ENCODE data around the gene SYDE2. TPM values are rescaled to one million over a fixed set of nuclear protein-coding genes. Genes with fewer than 3 reads are reported as not detected.

The SYDE2 gene
- total RNA-seq, 1 donor: 10.7 TPM

GRCh38 chr1:85225624-85226380 is 25.0 kb upstream of the SYDE2 start:
- H3K27me3 ChIP-seq (ENCODE audit: insufficient read depth, low read length): no peaks in the 10 kb centered on the region
- H3K4me1 ChIP-seq (ENCODE audit: insufficient read depth, low read length): no peaks in the 10 kb centered on the region
- no peaks in the 10 kb centered on the region for H3K9me3 ChIP-seq (ENCODE audit: low read depth, low read length)
- H3K4me3 ChIP-seq (ENCODE audit: low read length): no peak overlapping the region

- Histone ChIP-seq H3K27me3 (ENCODE audit: insufficient read depth, low read length) (no peaks in the 10 kb centered on the region), H3K4me1 (ENCODE audit: insufficient read depth, low read length) (no peaks in the 10 kb centered on the region), H3K9me3 (ENCODE audit: low read depth, low read length) (no peaks in the 10 kb centered on the region), H3K4me3 (ENCODE audit: low read length) (no peak overlapping the region)
Observed at GRCh38 chr1:85224734-85225623, 24.2 kb upstream of the SYDE2 start.

- no peak overlapping the region for H3K4me3 ChIP-seq (ENCODE audit: low read length)
- H3K9me3 ChIP-seq (ENCODE audit: low read depth, low read length): no peaks in the 10 kb centered on the region
- H3K4me1 ChIP-seq (ENCODE audit: insufficient read depth, low read length): no peaks in the 10 kb centered on the region
- H3K27me3 ChIP-seq (ENCODE audit: insufficient read depth, low read length): no peaks in the 10 kb centered on the region
Observed at GRCh38 chr1:85224295-85224694, 23.5 kb upstream of the SYDE2 start.

GRCh38 chr1:85223334-85223733 is 22.5 kb upstream of the SYDE2 start:
- no peaks in the 10 kb centered on the region for H3K27me3 ChIP-seq (ENCODE audit: insufficient read depth, low read length)
- H3K9me3 ChIP-seq (ENCODE audit: low read depth, low read length): no peaks in the 10 kb centered on the region
- H3K4me1 ChIP-seq (ENCODE audit: insufficient read depth, low read length): no peaks in the 10 kb centered on the region
- H3K4me3 ChIP-seq (ENCODE audit: low read length): no peak overlapping the region

GRCh38 chr1:85220756-85221201 is 20.0 kb upstream of the SYDE2 start:
- Histone ChIP-seq H3K4me3 (ENCODE audit: low read length) (no peak overlapping the region), H3K9me3 (ENCODE audit: low read depth, low read length) (no peaks in the 10 kb centered on the region), H3K27me3 (ENCODE audit: insufficient read depth, low read length) (no peaks in the 10 kb centered on the region), H3K4me1 (ENCODE audit: insufficient read depth, low read length) (no peaks in the 10 kb centered on the region)

GRCh38 chr1:85219853-85220610 is 19.2 kb upstream of the SYDE2 start:
- no peaks in the 10 kb centered on the region for H3K9me3 ChIP-seq (ENCODE audit: low read depth, low read length)
- no peak overlapping the region for H3K4me3 ChIP-seq (ENCODE audit: low read length)
- no peaks in the 10 kb centered on the region for H3K27me3 ChIP-seq (ENCODE audit: insufficient read depth, low read length)
- H3K4me1 ChIP-seq (ENCODE audit: insufficient read depth, low read length): no peaks in the 10 kb centered on the region

- Histone ChIP-seq H3K9me3 (ENCODE audit: low read depth, low read length) (no peaks in the 10 kb centered on the region), H3K4me3 (ENCODE audit: low read length) (no peak overlapping the region), H3K27me3 (ENCODE audit: insufficient read depth, low read length) (peaks cover 3% of the 10 kb centered on the region), H3K4me1 (ENCODE audit: insufficient read depth, low read length) (no peaks in the 10 kb centered on the region)
Observed at GRCh38 chr1:85216697-85217096, 15.9 kb upstream of the SYDE2 start.

GRCh38 chr1:85214654-85215053 is 13.8 kb upstream of the SYDE2 start:
- Histone ChIP-seq H3K4me3 (ENCODE audit: low read length) (no peak overlapping the region), H3K4me1 (ENCODE audit: insufficient read depth, low read length) (no peaks in the 10 kb centered on the region), H3K9me3 (ENCODE audit: low read depth, low read length) (no peaks in the 10 kb centered on the region), H3K27me3 (ENCODE audit: insufficient read depth, low read length) (peaks cover 6% of the 10 kb centered on the region)

- Histone ChIP-seq H3K27me3 (ENCODE audit: insufficient read depth, low read length) (peaks cover 34% of the 10 kb centered on the region), H3K4me3 (ENCODE audit: low read length) (no peak overlapping the region), H3K4me1 (ENCODE audit: insufficient read depth, low read length) (no peaks in the 10 kb centered on the region), H3K9me3 (ENCODE audit: low read depth, low read length) (no peaks in the 10 kb centered on the region)
Observed at GRCh38 chr1:85208488-85208887, 7.7 kb upstream of the SYDE2 start.

GRCh38 chr1:85203573-85204171 is 2.9 kb upstream of the SYDE2 start:
- no peaks in the 10 kb centered on the region for H3K9me3 ChIP-seq (ENCODE audit: low read depth, low read length)
- H3K4me1 ChIP-seq (ENCODE audit: insufficient read depth, low read length): peaks cover 19% of the 10 kb centered on the region
- H3K27me3 ChIP-seq (ENCODE audit: insufficient read depth, low read length): peaks cover 73% of the 10 kb centered on the region
- no peak overlapping the region for H3K4me3 ChIP-seq (ENCODE audit: low read length)

GRCh38 chr1:85202864-85203255 is 2.0 kb upstream of the SYDE2 start:
- peaks cover 68% of the 10 kb centered on the region for H3K27me3 ChIP-seq (ENCODE audit: insufficient read depth, low read length)

GRCh38 chr1:85202092-85202863 is 1.5 kb upstream of the SYDE2 start:
- Histone ChIP-seq H3K9me3 (ENCODE audit: low read depth, low read length) (no peaks in the 10 kb centered on the region), H3K4me3 (ENCODE audit: low read length) (peak overlapping the region; percentile 49), H3K4me1 (ENCODE audit: insufficient read depth, low read length) (peaks cover 19% of the 10 kb centered on the region), H3K27me3 (ENCODE audit: insufficient read depth, low read length) (peaks cover 65% of the 10 kb centered on the region)

More at GRCh38 chr1:85202864-85203255, 2.0 kb upstream of the SYDE2 start:
- Histone ChIP-seq H3K9me3 (ENCODE audit: low read depth, low read length) (no peaks in the 10 kb centered on the region), H3K4me1 (ENCODE audit: insufficient read depth, low read length) (peaks cover 19% of the 10 kb centered on the region), H3K4me3 (ENCODE audit: low read length) (no peak overlapping the region)

GRCh38 chr1:85201340-85202091 is 700 bp upstream of the SYDE2 start:
- Histone ChIP-seq H3K4me3 (ENCODE audit: low read length) (peak overlapping the region; percentile 49), H3K9me3 (ENCODE audit: low read depth, low read length) (no peaks in the 10 kb centered on the region), H3K4me1 (ENCODE audit: insufficient read depth, low read length) (peaks cover 19% of the 10 kb centered on the region), H3K27me3 (ENCODE audit: insufficient read depth, low read length) (peaks cover 57% of the 10 kb centered on the region)
